NCI-H1092 (cell line): ENCODE measurements around the gene NES.

Experiments used
- DNase-seq: peaks from one replicate; lab custom pipeline; 2025; lab: John Stamatoyannopoulos, UW

NES gene

DNA sequence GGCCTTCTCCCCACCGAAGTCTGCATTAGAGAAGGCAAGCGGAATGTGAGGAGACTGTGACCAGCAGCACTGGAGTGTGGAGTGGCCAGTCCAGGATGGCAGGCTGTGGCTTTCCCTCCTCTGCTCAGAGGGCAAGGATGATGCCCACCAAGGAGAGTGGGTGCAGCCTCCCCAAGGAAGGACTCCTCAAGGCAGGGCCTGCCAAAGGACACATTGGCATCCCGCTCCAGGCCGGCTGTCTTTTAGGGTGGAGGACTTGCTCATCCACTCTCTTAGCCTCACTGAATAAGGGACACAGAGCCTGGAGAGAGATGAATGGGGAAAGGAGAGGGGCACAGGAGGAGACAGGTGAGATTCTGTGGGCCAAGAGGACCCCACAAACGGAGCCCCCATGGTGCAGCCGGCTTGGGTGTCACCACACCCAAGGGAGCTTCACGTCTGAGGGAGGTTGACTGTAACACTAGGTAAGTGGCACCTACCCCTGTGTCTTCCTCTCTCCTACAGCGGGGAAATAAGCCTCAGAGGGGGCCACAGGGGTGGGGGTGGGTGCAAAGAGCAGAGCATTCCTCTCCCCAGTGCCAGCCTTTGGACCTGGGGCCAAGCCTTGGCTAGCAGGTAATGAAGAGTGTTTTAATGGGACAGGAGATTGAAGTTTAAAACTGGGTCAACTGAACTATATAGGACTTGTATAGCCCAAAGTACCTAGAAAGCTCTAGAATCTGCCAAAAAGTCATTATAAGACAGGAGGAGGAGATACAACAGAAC is 4.2 kb upstream of the NES start:
- DNase-seq, result no peak

DNA sequence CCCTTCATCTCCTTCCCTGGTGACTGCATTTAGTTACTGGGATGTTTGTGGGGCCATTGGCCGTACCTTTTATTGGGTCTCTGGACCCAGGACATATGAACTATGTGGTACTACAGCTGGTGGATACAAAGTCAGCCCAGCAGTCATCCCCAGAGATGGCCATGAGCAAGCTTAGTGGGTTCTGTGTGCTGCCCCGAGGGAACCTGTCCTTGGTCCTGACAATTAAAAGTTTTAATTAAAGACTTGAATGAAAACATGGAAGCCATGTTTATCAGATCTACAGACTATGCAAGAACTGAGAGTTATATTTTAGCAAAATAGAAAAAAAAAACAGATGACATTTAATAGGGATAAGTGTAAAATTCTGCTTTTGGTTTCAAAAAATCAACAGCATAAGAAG is 2.8 kb upstream of the NES start:
- DNase-seq, result no peak

DNA sequence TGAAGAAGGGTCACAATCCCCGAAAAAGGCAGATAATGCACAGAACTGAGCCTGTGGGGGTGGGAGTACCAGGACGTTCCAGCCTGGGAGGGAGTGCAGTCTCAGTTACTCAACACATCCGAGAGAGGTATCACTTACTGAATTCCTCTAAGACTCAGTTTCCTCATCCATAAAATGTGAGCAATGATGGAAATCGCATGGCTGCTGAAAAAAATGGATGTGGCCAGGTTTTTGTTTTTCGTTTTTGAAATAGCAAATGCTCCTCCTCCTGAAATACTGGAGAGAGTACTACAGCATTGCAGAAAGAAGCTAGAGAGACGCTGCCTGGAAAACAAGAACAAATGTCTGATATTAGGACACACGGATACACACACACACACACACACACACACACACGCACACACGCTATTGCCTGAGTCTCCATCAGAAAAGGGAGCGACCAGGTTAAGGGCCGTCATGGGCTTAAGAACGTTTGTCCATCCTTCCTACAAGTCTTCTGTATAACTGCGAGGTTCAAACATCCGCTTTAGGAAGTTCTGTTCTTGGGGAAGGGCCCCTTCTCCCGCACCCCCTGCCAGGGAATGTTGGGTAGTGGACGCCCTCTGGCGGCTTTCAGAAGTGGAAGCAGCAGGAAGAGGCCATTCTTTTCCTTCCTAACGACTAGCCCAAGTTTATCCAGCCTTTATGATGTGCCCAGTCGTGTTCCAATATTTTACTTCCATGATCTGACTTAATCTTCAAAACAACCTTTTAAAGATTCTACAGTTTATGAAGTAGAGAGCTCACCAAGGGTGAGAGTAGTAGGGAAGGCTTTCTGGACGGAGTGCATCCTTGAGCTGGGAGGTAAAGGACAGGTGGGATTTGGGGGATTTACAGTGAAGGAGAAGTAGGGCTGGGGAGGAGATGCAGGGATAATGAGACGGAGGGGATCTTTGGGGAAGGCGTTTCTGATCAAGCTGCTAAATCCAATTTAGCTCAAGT is 699 bp upstream of the NES start:
- DNase-seq, result peak; percentile 30

DNA sequence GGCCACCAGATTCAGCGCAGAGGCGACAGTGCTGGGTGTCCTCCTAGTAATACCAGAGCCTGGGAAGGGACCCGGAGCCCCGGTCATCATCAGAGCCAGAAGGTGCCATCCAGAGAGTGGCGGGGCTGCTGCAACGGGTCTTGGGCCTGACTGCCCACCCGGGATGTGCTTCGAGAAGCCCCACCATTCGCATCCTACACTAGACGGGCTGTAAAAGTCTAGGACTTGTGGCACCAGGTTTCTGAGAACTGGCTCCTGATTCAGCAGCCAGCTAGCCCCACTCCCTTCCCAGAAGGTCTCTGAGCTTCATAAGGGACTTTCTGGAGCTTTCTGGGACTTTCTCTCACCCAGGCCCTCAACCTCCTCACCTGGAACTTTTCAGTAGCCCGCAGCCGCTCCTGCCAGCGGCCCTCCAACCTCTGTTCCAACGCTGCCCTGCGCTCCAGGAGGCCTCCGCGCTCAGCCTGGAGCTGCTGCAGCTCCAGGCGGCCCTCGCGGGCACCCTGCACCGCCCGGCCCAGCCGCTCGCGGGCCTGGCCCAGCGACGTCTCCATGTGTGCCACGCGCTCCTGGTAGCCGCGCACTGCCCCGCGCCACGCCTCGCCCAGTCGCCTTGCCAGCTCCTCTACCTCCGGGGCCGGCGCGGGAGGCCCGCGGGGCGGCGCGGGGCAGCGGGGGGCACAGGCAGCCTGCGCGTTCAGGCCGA is 940 bp downstream of the NES start:
- no peak for DNase-seq

DNA sequence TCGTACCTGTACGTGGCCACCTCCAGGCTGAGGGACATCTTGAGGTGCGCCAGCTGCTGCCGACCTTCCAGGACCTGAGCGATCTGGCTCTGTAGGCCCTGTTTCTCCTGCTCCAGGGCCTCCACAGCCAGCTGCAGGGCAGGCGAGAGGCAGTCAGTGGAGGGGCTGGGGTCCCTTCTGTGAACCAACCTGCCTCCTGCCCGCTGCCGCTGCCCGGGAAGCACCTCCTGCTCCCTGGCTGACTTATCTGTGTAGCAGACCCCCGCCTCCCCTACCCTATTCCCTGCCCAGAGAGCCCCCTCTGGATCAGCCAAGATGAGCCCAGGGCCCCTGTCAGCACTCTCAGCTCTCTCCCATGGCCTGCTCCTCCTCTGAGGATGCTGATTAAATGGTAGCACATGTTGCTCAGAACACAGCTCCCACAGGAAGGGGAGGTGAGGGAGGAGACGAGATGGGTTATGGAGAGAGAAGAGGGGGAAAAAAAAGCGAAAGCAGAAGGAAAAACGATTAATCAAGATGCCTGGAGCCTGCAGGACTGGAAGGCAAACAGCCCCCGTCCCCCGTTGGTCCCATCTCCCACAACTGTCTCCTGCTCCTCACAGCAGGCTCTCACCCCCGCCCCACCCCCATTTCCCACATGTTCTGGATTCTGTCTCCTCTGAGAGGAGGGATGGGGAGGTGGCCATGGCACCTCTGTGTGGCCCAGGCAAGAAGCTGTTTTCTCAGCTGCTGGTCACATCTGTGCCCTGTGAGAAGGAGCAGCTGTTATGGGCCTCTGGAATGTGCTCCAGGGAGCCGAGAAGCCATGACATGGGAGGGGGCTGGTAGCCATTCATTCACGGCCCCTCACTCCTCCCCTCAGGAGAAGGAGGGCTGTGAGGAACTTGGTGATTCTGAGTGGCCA is 1.7 kb downstream of the NES start:
- no peak for DNase-seq

DNA sequence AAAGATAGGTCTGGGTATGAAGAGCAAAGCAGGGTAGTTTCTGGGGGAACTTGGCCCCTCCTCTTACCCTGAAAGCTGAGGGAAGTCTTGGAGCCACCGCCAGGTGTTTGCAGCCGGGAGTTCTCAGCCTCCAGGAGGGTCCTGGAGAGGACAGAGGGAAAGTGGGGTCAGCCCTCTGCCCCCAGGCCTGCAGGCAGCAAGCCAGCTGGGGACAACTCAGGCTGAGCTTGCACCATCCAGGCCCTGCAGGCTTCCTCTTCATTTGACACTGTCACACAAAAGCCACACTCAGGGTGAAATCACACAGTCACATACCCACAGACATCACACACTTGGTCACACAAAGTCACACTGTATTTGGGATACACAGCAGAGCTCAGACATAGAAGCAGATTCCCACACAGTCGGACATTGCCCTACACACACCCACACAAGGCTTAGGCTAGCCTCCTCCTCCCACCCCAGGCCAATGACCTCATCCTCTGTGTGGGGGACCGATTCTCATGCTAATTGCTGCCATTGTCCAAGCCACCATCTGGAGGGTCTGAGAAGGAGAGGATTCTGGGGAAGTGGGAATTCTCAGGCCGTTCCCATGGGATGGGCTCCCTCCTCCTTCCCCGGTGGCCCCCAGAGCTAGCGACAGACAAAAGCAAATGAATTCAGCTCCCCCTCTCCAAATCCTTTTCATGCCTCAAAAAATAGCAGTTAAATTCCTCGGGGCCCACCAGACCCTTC is 3.7 kb downstream of the NES start:
- no peak for DNase-seq

DNA sequence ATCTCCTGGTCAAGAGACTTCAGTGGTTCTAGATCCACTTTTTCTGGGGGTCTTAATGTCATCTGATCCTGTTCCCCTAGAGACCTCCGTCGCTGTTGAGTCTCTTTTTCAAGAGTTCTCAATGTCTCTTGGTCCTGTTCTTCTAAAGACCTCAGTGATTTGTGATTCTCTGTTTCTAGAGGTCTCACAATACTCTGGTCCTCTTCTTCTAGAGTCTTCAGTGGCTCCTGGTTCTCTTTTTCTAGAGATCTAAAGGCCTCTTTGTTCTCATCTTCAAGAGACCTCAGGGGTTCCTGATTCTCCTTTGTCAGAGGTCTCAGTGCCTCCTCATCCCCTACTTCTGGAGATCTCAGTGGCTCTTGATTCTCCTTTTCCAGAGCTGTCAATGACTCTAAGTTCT is 5.4 kb downstream of the NES start:
- no peak for DNase-seq

DNA sequence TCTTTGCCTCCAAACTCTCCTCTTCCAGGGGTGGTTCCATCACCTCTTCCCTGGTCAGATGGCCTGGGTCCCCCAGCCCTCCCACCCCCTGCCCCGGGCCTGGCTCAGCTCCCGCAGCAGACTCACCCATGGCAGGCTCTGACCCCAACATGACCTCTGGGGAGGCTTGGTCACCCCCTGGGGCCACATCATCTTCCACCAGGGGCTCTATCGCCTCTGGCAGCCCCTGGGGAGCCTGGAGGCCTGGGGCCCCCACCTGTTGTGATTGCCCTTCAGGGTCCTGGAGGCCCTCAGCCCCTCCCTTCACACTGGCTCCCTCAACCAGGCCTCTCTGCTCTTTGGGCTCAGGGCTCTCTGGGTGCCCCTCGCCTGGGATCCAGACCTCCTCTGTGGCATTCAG is 6.4 kb downstream of the NES start:
- no peak for DNase-seq

DNA sequence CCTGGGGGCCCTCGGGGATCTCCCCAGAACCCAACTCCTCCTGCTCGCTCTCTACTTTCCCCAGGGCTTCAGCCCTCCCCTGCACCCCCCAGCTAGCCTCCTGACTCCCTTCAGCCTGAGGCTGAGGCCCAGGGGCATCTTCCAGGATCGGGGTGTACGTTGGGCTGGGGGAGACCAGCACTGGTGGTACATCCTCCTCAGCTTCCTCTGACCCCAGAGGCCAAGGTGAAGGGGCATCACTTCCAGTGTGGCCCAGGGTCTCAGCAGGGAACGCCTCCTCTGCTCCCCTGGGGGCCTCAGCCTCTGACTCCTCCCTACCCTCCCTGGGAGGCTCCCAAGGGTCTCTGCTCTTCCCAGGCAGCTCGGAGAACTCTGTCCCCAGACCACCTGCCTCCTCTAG is 6.8 kb downstream of the NES start:
- no peak for DNase-seq

DNA sequence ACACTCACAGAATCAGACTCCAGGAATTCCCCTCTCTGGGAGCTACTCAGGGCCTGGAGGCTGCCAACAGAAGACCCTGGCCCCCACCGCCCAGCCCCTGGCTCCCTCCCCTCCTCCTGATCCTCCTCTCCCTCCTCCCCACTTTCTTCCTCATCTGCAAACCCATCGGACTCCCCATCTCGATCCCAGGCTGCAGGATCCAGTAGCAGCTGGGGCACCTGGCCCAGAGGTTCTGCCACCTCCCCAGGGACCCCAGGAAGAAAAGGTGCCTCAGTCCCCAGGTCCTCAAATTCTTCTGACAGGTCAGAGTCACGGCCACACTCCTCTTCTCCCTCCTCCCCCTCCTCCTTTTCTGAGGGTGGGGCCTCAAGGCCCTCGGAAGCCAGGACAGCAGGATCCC is 7.4 kb downstream of the NES start:
- no peak for DNase-seq

DNA sequence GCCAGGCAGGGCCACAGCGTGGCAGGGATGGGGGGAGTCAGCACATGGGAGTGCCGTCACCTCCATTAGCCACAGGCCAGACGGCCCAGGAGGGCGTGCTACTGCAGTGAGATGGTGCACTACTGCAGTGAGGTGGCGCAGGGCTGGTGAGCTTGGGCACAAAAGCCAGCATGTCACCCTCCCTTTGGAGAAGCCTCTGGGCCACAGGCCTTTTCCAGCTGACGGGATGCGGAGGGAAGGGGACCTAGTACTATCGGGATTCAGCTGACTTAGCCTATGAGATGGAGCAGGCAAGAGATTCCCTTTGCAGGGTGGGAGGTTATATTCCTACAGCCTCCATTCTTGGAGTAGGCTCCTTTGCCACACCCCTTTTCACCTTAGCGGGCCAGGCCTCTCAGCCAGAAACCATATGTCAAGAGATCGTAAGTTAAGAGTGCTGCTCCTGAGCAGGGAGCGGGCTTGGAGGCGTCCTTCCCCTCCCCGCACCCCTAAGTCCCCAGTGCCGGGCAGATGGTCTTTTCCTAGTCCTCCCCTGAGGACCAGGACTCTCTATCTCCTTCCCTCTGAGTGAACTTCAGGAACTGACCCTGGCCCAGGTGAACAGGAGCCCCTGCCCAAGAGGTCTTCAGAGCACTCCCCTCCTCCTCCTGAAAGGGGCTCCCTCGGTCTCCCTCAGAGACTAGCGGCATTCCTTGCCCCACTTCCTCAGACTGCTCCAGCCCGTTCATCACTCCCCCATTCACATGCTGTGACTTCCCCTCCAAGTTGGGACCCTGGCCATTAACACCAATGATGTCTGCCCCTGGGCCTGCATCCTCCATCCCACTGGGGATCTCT is 8.2 kb downstream of the NES start:
- no peak for DNase-seq

DNA sequence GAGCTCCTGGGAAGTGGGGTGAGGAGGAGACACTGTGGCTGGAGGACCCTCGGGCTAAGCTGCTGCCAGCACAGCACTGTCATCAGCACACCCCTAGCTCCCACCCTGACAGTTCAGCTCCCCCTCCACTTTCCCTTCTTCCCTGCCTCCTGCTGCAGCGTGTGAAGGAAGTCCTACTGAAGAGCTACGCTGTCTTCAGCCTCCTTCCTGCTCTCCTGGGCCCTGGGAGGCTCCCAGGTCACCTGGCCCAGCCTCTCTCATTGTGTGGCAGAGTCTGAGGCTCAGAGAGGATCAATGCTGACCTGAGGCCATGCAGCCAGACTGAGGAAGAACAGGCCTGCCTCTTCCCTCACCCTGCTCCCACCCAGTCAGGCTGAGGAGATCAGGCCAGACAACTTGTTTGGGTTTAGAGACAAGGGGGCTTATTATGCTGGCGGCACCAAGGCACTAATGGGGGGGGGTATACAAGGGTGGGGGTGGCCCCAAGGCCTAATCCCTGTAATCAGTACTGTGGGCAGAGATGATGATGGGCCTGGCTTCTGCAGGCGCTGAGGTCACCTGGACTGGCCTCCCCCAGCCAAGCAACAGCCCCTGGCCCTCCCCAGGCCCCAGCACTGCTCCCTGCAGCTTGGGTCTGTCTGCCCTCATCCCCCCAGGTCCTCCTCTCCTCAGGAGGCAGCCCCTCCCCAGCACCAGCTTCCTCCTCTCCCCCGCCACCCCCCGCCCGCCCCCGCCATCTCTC is 9.1 kb downstream of the NES start:
- no peak for DNase-seq

DNA sequence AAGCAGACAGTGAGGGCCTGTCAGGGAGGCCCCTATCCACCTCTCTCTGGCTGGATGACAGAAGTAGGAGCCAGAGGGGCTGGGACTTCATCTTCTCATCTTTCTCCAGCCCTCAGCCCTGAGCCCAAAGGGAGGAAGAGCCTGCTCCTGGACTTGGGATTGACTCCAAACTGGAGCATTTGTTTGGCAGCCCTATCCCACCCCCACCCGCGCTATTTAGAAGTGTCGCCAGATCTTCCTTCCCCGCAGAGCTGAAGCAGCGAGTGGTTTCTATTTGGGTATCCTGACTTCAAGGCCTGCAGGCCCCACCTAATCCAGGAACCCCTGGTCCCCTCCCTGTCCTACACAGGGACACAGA is 9.6 kb downstream of the NES start:
- no peak for DNase-seq

DNA sequence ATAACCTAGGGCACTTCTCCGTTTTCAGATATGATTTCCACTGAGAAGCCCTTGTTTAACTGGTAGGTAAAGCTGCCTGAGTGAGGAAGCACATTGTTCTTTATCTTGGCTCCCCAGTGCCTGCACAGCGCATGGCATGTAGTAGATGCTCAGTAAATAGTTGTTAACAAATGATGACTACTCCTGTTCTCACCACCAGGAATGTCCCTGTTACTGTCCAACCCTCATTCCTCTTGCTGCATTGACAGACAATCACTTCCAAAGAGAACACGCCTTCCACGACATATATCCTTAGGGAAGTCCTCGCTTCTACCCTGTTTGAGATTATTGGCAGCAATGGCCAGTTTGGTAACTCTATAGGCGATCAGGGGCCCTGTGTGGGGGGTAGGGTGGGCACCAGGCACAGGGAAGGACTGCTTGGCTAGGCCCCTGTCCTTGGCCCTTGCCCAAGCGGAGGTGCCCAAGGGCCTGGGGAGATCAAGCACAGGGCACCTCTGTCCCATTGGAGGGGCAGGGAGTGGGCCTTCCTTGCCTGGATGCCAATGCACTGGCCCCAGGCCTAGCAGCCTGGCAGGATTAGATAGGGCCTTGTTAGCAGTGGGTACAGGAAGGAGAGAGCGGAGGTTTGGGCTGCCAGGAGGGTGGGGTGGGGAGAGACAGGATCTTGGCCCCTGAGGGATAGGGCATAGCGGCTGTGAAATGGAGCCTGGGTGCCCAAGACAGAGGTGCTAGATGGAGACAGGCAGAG is 10.2 kb downstream of the NES start:
- no peak for DNase-seq

DNA sequence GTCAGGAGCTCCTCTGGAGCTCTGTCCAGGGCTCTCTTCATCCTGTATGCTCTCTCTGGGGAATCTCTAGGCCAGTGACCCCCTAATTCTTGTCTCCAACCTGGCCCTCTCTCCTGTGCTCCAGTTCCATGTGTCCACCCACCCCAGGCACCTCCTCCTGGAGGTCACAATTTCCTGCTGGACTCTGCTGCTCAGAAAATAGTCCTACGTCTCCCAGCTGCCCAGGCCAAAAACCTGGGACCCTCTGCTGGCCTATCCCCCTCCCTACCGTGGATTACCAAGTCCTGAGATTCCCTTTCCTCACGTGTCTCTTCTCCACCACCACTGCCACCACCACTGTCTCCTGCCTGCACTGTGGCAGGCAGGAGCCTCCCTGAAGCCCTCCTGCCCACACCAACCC is 11.7 kb downstream of the NES start:
- no peak for DNase-seq

DNA sequence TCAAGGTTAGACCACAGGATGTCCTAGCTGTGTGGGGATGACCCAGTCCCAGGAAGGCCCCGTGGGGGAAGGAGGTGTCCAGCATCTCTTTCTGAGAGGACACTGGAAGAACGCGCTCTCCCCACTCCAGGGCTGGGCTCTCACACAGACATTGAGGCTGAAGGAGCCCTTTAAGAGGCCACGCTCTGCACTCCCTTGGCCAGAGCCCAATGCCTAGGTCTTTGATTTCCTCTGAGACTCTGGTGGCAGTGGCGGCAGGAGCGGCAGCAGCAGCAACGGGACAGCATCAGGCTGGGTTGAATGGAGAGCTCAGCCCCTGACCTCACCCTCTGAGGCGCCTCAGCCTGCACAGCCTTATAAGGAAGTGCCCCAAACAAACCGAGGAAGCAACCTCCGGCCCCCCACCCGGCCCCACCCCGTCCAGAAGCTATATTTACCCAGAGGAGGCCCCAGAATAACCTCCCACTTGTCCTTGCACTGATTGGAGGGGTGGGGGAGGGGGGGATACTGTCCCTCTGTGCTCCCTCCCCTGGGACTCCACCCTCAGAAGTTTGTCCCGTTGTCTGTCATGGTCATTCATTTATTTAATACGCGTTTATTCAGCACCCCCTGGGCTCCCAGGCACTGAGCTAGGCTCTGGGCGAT is 12.3 kb downstream of the NES start:
- DNase-seq, result no peak

DNA sequence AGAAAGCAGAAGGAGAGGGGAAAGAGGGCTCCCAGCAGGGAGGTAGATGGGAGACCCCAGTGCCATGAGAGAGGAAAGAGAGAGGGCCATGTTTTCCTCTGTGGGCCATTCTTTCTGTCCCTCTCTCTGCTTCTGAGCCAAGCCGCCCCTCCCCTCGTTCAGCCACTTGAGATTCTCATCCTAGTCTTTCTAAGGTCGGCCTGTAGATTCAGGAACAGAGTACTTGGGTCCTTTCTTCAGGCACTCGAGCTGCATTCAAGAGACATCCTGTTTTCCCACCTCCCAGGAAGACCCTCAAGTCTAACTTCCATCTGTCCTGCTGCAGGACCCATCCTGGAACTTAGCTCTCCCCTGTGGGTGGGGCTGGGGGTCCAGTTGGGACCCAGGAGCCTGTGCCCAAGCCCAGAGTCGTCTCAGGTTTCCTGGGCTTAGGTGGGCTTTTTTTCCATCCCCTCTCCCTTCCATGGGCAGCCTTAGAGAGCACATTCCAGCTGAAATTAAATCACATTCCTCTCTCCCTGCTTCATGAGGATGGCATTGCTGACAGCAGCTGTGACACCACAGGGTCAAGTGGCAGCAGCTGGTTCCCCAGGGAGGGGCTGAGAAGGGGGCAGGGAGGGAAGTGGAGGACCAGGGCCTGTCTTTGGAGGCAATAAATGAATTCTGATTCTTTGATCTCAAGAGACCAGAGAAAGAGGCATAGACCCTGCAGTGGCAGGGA is 13.0 kb downstream of the NES start:
- DNase-seq, result no peak
